ENCODE measurements around the gene CD8A.
"Not testable (repeated sequence)": the region's sequence is repeated elsewhere in the genome, so short reads cannot be mapped to it uniquely, and the experiment has no call there.

Gene CD8A

DNA sequence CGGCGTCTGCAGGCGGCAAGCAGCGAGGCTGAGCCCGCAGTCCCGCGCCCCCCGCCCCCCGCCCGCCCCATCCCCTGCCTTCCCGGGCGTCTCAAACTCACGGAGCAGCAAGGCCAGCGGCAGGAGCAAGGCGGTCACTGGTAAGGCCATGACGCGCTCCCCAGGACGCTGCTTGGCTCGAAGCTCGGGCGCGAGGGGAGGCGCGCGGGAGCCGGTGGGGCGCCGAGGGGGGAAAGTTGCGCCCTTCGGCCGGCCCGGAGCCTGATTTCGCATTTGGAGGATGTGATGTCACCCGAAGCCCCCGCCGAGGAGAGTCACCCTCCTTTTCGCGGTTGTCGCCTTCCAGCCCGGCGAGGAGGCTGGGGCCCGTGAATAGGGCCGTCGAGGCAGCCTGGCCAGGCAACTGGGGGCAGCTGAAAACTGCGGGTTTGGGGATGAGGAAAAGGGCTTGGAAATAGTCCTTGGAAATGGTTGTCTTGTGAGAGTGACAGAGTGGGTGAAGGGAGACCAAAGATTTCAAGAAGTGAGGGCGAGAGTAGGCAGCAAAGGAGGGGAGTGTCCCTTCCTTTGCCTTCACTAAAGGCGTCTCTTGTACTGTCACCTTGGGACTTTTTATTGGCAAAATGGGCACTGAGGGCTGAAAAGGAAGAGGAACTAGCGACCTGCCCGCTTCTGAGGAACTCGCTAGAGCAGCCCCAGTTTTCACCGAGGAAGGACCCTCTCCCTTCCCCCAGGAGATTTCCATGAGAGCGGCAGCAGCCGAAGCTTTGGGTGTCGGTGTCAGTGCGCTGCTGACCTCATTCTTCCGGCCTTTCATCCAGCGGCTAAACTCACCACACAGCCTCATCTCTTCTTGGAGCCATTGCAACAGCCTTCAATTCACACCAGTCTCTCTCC is at the start of gene CD8A:
Gene CD8A (minus strand): TSS at position 238 of the 897 bp plus-strand sequence. CDS start 88 bp downstream, at position 150.
- Mint-ChIP-seq H3K4me3 (peak within 1 kb of the TSS; percentile 67), H3K4me1 (peaks cover 49% of the 10 kb centered on the region), H3K27me3 (peaks cover 83% of the 10 kb centered on the region), H3K27ac (no peak within 1 kb of the TSS), H3K9me3 (peaks cover 8% of the 10 kb centered on the region), H3K36me3 (peaks cover 15% of the 10 kb centered on the region)
- CTCF ChIA-PET = no interaction called here
- DNase-seq = peak; percentile 47

DNA sequence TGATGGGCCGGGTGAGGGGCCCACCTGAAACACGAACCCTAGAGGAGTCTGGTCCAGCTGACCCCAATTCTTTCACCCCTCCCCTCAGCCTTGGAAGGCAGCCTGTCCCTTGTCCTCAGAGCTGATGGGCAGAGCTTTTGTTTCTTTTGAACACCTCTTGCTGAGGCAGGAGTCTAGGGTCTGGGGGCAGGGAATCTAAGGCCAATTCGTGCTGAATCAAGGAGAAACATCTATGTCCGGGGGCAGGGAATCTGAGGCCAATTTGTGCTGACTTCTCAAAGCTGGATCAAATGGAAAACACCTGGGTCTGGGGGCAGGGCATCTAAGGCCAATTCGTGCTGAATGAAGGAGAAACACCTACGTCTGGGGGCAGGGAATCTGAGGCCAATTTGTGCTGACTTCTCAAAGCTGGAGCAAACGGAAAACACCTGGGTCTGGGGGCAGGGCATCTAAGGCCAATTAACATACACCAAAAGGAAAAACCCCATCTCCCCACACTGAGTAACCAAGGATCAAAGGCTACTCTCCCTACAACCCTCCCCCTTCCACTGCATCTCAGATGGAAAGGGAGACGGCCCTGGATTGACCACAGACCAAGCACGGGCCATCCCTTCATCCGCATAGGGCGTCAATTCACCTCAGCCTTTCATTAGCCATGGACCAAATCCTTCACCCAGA is 49.3 kb upstream of the CD8A start:
- H3K4me1 Mint-ChIP-seq = peaks cover 33% of the 10 kb centered on the region
- H3K4me3 Mint-ChIP-seq, H3K9me3 Mint-ChIP-seq, CTCF ChIA-PET, H3K27me3 Mint-ChIP-seq, DNase-seq, H3K27ac Mint-ChIP-seq, H3K36me3 Mint-ChIP-seq: not testable (repeated sequence)

DNA sequence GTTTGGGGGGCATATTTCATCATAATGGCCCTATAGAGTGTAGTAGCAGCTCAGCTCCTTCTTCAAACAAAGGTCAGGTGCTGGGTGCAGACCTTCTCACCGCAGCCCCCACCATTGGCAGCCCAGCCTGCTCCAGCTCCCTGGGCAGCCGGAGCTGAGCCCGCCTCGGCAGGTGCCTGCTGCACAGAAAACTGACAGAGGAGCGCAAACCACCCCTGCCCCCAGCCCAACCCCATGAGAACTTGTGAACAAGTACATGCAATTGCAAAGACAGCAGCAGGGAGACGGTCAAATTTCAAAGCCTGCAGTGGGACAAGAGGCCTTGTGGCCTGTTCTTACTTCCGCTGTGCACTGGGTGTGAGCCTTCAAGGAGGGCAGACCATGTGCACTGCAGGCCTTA is 48.7 kb upstream of the CD8A start:
- H3K27ac Mint-ChIP-seq, H3K27me3 Mint-ChIP-seq, H3K4me3 Mint-ChIP-seq, DNase-seq, H3K9me3 Mint-ChIP-seq, CTCF ChIA-PET, H3K36me3 Mint-ChIP-seq: not testable (repeated sequence)
- H3K4me1 Mint-ChIP-seq = peaks cover 33% of the 10 kb centered on the region

DNA sequence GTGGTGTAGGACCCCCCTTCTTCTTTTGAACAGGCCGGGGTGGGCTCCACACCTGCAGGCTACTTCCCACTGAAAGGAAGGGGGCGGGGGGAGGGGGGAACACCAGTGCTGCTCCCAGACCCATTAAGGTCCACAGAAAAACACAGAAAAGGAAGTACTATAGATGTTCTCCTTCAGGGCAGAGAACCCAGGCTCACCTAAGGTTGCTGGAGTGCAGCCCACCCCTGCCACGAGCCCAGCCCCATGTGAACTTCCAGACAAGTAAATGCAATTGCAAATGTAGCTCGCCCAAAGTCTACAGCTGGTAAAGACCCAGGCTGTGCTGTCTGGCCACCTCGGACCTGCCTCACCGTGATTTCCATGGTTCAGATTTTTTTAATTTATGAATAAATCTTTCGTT is 47.0 kb upstream of the CD8A start:
- CTCF ChIA-PET, H3K27ac Mint-ChIP-seq, H3K9me3 Mint-ChIP-seq, H3K4me3 Mint-ChIP-seq, DNase-seq, H3K27me3 Mint-ChIP-seq, H3K36me3 Mint-ChIP-seq: not testable (repeated sequence)
- H3K4me1 Mint-ChIP-seq = peaks cover 28% of the 10 kb centered on the region

DNA sequence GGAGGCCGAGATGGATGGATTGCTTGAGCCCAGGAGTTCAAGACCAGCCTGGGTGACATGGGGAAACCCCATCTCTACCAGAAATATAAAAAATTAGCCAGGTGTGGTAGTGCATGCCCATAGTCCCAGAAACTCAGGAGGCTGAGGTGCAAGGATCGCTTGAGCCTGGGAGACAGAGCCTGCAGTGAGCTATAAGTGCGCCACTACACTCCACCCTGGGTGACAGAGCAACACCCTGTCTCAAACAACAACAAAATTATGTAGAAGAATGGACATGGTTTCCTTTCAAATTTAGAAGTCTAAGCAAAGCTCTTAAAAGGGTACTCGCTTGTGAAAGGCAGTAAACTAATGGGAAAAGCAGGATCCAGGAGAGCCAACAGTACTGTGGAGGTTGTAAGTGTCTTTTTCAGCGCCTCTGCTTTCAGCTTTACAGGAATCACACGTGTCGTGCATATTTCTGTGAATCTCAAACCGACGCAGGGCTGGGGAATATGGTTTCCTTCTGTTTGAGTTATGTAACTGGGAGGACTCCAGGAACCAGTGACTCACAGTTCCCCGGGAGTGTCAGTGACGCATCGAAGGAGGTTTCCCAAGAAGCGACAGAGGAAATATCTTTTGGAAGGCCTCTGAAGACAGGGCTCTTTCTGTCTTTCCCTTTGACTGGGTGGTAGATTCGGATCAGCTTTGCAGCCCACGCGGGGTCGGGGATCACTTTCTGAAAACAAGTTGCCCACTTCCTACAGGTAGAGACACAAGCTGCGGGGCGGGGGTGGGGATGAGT is 46.4 kb upstream of the CD8A start:
- H3K9me3 Mint-ChIP-seq, H3K4me3 Mint-ChIP-seq, H3K27ac Mint-ChIP-seq, CTCF ChIA-PET, H3K36me3 Mint-ChIP-seq, H3K27me3 Mint-ChIP-seq: not testable (repeated sequence)
- H3K4me1 Mint-ChIP-seq = peaks cover 22% of the 10 kb centered on the region
- peak; percentile 28 for DNase-seq

DNA sequence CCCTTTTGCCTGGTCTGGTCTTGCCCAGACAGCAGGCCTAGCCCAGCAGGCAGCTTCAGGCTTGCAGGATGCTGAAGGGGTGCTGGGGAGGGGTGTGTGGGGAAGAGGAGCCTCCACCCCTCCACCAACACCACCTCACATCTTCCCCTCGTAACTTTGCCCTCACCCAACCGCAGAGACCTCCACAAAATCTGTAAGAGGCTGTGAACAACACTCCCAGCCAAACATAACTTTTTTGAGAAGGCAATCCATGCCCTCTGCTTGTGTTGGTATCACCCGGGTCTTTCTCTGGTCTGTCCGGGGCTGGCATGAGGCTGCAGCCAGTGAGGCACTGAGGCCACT is 44.8 kb upstream of the CD8A start:
- CTCF ChIA-PET, H3K9me3 Mint-ChIP-seq, H3K4me3 Mint-ChIP-seq, DNase-seq, H3K36me3 Mint-ChIP-seq, H3K27ac Mint-ChIP-seq: not testable (repeated sequence)
- H3K4me1 Mint-ChIP-seq = peaks cover 15% of the 10 kb centered on the region
- peaks cover 13% of the 10 kb centered on the region for H3K27me3 Mint-ChIP-seq

DNA sequence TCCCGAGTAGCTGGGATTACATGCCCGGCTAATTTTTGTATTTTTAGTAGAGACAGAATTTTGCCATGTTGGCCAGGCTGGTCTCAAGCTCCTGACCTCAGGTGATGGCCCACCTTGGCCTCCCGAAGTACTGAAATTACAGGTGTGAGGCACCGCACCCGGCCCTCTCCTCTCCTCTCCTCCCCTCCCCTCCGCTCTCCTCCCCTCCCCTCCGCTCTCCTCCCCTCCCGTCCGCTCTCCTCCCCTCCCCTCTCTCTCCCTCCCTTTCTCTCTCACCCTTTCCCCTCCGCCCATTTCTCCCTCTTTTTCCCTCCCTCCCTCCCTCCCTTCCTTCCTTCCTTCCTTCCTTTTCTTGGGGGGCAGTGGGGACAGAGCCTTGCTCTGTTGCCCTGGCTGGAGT is 42.6 kb upstream of the CD8A start:
- no peak for DNase-seq
- Mint-ChIP-seq H3K9me3 (no peaks in the 10 kb centered on the region), H3K4me3 (no peak overlapping the region), H3K36me3 (no peaks in the 10 kb centered on the region), H3K27me3 (peaks cover 15% of the 10 kb centered on the region), H3K27ac (no peak overlapping the region), H3K4me1 (peaks cover 15% of the 10 kb centered on the region)
- CTCF ChIA-PET = no interaction called here

DNA sequence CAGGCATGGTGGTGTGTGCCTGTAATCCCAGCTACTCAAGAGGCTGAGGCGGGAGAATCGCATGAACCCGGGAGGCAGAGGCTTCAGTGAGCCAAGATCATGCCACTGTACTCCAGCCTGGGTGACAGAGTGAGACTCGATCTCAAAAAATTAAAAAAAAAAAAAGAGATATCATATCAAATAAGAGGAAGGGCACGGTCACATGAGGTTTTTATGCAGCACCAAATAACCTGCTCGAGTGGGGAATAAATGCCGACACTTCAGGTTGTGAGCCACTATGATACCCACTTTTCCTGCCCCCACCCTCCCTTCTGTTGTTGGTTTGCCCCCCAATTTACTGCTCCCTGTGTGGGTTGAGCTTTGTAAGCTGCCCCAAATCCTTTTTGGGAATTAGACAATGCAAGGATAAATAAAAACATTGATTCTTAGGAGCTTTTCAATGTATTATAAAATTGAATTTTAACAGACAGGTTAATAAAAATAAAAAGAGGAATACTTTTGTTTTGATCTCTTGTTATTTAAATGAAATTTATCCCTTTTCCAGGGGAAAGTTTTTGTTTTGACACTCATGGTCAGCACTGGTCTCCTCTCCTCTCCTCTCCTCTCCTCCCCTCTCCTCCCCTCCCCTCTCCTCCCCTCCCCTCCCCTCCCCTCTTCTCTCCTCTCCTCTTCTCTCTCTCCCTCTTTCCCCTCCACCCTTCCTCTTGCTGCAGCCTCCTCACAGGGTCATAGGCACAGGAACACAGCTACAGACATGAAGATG is 41.8 kb upstream of the CD8A start:
- no peak for DNase-seq
- peaks cover 16% of the 10 kb centered on the region for H3K27me3 Mint-ChIP-seq
- no peaks in the 10 kb centered on the region for H3K36me3 Mint-ChIP-seq
- no peak overlapping the region for H3K27ac Mint-ChIP-seq
- CTCF ChIA-PET = no interaction called here
- H3K4me1 Mint-ChIP-seq = peaks cover 13% of the 10 kb centered on the region
- no peak overlapping the region for H3K4me3 Mint-ChIP-seq
- H3K9me3 Mint-ChIP-seq = no peaks in the 10 kb centered on the region

DNA sequence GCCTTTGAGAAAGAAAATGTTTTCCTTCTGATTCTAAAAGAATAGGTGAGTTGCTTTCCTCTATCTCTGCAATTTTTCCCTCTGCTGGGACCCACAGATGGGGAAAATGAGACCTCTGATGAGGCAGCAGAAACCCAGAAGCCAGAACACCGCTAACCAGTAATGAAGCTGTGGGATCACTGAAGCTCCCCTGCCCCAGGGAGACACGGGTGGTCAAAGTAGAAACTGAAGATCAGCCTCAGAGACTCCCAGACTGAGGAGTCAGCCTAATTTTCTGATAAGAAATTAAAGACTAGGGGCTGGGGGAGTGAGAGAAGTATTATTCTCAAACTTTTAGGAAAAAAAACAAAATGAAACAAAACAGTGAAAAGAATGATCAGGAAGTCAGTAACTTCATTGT is 40.8 kb upstream of the CD8A start:
- no peaks in the 10 kb centered on the region for H3K36me3 Mint-ChIP-seq

DNA sequence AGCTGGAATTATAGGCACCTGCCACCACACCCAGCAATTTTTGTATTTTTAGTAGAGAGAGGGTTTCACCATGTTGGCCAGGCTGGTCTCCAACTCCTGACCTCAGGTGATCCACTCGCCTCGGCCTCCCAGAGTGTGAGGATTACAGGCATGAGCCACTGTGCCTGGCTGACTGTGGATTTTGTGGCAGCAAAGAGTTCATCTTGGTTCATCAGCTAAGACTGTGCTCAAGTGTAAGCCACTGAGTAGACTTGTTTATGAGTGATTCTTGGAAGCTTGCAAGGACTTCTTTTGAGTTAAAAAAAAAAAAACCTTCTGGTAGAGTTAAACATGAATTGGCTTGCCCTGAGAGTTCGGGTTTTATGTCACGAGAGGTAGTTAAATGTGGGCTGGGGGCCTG is 36.2 kb upstream of the CD8A start:
- Mint-ChIP-seq H3K27ac (peak overlapping the region; percentile 74), H3K9me3 (no peaks in the 10 kb centered on the region), H3K4me1 (peaks cover 31% of the 10 kb centered on the region), H3K4me3 (no peak overlapping the region), H3K27me3 (peaks cover 30% of the 10 kb centered on the region), H3K36me3 (no peaks in the 10 kb centered on the region)
- no peak for DNase-seq
- CTCF ChIA-PET = no interaction called here

More for the DNA sequence above, 40.8 kb upstream of the CD8A start:
- DNase-seq = no peak
- H3K4me1 Mint-ChIP-seq = peaks cover 14% of the 10 kb centered on the region
- no peak overlapping the region for H3K27ac Mint-ChIP-seq
- peaks cover 21% of the 10 kb centered on the region for H3K27me3 Mint-ChIP-seq
- CTCF ChIA-PET = no interaction called here
- no peaks in the 10 kb centered on the region for H3K9me3 Mint-ChIP-seq
- no peak overlapping the region for H3K4me3 Mint-ChIP-seq

DNA sequence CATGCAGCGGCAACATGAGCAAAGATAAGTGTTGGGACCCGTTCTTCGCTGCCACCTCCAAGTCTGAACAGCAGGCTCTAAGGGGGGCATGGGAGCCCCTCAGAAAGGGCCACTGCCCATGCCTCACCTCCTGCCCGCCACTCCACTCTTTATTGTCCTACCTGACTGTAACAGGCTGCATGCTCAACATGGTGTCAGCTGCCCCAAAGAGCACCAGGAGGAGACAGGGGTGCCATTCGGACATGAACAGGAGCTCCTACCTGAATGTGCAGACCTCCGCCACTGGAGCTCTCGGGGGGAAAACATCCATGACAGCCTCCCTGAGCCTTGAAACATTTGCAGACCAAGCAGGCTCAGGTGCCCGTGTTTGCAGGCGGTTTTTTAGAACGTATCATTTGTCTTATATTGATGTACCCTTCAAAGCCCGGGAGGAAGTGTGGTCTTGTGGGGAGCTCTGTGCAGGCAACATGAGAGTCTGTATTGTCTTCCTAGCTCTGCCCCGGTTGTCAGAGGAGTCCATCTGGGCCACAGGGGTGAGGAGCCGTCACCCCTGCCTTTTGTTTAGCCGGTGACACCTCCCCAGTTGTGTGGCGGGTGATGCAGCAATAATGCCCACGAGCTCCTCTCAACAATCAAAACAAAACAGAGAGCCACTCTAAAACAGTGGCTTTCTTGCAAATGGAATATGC is 35.1 kb upstream of the CD8A start:
- Mint-ChIP-seq H3K9me3 (no peaks in the 10 kb centered on the region), H3K27ac (peak overlapping the region; percentile 74), H3K36me3 (no peaks in the 10 kb centered on the region), H3K4me3 (peak overlapping the region; percentile 27), H3K4me1 (peaks cover 31% of the 10 kb centered on the region), H3K27me3 (peaks cover 28% of the 10 kb centered on the region)
- peak; percentile 71 for DNase-seq
- CTCF ChIA-PET = interaction anchor here (0.7 to 1.7 kb wide), 2 partner anchors 13 to 18 kb away, joined by 3 to 6 read pairs; no protein-coding TSS in a partner anchor

DNA sequence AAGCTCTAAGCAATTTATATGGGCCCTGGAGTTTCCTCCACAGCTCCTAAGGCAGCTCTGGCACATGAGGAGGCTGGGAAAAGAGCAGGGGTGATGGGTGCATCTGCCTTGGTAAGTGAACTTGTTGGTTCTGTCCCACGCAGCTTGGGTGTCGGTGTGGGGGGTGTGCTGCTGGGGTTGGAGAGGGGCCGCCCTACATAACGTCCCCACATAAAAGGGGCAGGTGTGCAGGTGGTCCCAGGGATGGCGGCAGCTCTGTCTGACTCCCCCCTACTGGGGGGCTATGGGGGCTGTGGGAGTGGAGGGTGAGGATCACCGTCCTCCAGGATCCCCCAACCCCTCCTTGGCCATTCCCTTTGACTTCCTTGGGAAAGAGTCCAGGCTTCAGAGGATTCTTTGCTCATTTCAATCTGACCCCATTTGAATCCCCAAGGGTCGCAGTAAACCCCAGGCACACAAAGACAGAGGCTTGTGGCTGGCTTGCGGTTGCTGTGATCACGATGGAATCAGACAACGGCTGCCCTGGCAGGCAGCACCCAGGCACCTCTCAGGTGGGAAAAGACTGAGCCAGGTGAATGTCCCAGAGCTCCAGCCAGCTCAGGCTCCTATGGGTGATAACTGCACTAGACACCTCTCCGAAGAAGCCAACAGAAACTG is 34.5 kb upstream of the CD8A start:
- peak overlapping the region; percentile 56 for H3K27ac Mint-ChIP-seq
- H3K4me3 Mint-ChIP-seq = peak overlapping the region; percentile 27
- CTCF ChIA-PET = interaction anchor here (1.7 kb wide), 1 partner anchor 17 kb away, joined by 6 read pairs; no protein-coding TSS in a partner anchor
- peaks cover 28% of the 10 kb centered on the region for H3K27me3 Mint-ChIP-seq
- no peaks in the 10 kb centered on the region for H3K36me3 Mint-ChIP-seq
- no peaks in the 10 kb centered on the region for H3K9me3 Mint-ChIP-seq
- peaks cover 31% of the 10 kb centered on the region for H3K4me1 Mint-ChIP-seq
- DNase-seq = no peak

All from activated naive CD4-positive, alpha-beta T cell treated with anti-CD3 and anti-CD28 coated beads, Interleukin-2, amount 10 ng/mL, durations not matched to agents 7 days and 5 days (primary cell).